ENCODE results near the gene JAG2.

- TF ChIP-seq MAZ (IDR thresholded peaks at IDR 0.05; ENCODE audit: borderline replicate concordance, low read depth, low read length) (no peak), POLR2A (IDR thresholded peaks at IDR 0.05; ENCODE audit: low read depth, low read length) (no peak), CTCF (conservative IDR thresholded peaks at IDR 0.05; ENCODE audit: low read depth, low read length) (no peak), BHLHE40 (IDR thresholded peaks at IDR 0.05; ENCODE audit: low read depth, low read length) (no peak)
Measured at GRCh38 chr14:105148604-105149145, 19.9 kb downstream of the JAG2 start.

Measured in IMR-90 (cell line).